Measurements from ENCODE around the gene MS4A18.

GRCh38 chr11:60744114-60744513 is 19.6 kb downstream of the MS4A18 start:
- no peak for TF ChIP-seq CTCF (IDR thresholded peaks at IDR 0.05)
- TF ChIP-seq POLR2A (IDR thresholded peaks at IDR 0.05), result no peak

Data from body of pancreas (tissue), 4 donors.